Parietal lobe (tissue), 1 donor: ENCODE results near the gene DYSF. TPM values are rescaled to one million over a fixed set of nuclear protein-coding genes. Genes with fewer than 3 reads are reported as not detected.

Source experiments
- total RNA-seq: library from RNA; depleted of rRNA; stranded (reverse); fragments of >200 nt; gene quantifications from one replicate; pipeline ENCODE4 v1.2.3, GENCODE V29; 2014

DYSF gene
- total RNA-seq, result 1.6 TPM

GRCh38 chr2:71453404-71454220 lies at the start of gene DYSF:
Gene DYSF, plus strand, starts transcription at chr2:71453561.

Other genes with a start within 250 kb of the DYSF start
- gene PAIP2B, start 226.5 kb upstream of the DYSF start, total RNA-seq, result 14.1 TPM
- 570 TPM for gene ZNF638, start 121.8 kb upstream of the DYSF start, total RNA-seq